Neural progenitor cell (in vitro differentiated cells): ENCODE measurements around the gene VSIG2. TPM values are rescaled to one million over a fixed set of nuclear protein-coding genes. Genes with fewer than 3 reads are reported as not detected.
A peak's percentile ranks its signal among the peaks of the same experiment; 100 is the strongest.

Experiments used
- DNase-seq: peaks from one replicate; pipeline ENCODE4 v3.0.0-alpha.2; 2016; ENCODE audit warnings: low spot score
- H2AFZ ChIP-seq: fragments of 200-600 bp; sonication (generic); replicated peaks from 2 replicates; pipeline ENCODE4 v1.6.1; 2016; ENCODE audit warnings: antibody characterized with exemption
- H3F3A ChIP-seq: fragments of 200-600 bp; sonication (generic); 2 replicates; pipeline ENCODE4 v1.6.1; 2016; ENCODE audit warnings: antibody characterized with exemption, low read depth
- H3K27ac ChIP-seq: fragments of 200-600 bp; sonication (generic); 2 replicates; pipeline ENCODE4 v1.5.1; 2016; ENCODE audit warnings: mild to moderate bottlenecking
- H3K27me3 ChIP-seq: fragments of 200-600 bp; sonication (generic); 2 replicates; pipeline ENCODE4 v1.6.1; 2016; ENCODE audit warnings: mild to moderate bottlenecking, moderate library complexity
- H3K36me3 ChIP-seq: fragments of 200-600 bp; sonication (generic); 2 replicates; pipeline ENCODE4 v1.5.1; 2016
- H3K4me1 ChIP-seq: fragments of 200-600 bp; sonication (generic); 2 replicates; pipeline ENCODE4 v1.6.1; 2016; ENCODE audit warnings: mixed run types
- H3K4me2 ChIP-seq: fragments of 200-600 bp; sonication (generic); 2 replicates; pipeline ENCODE4 v1.6.1; 2016
- H3K4me3 ChIP-seq: fragments of 200-600 bp; sonication (generic); 2 replicates; pipeline ENCODE4 v1.5.1; 2016
- H3K79me2 ChIP-seq: fragments of 200-600 bp; sonication (generic); 2 replicates; pipeline ENCODE4 v1.6.1; 2016; ENCODE audit warnings: low read depth
- H3K9ac ChIP-seq: fragments of 200-600 bp; sonication (generic); 2 replicates; pipeline ENCODE4 v1.6.1; 2016
- H3K9me3 ChIP-seq: fragments of 200-600 bp; sonication (generic); 2 replicates; pipeline ENCODE4 v1.5.1; 2016; ENCODE audit warnings: low read depth
- H4K20me1 ChIP-seq: fragments of 200-600 bp; sonication (generic); 2 replicates; pipeline ENCODE4 v1.6.1; 2016; ENCODE audit warnings: low read depth
- H3K27ac Mint-ChIP-seq: 3 replicates; pipeline ENCODE4 v1.8.0; 2021; ENCODE audit warnings: mixed read lengths
- H3K27me3 Mint-ChIP-seq: 2 replicates; pipeline ENCODE4 v1.8.0; 2022; ENCODE audit warnings: low read depth, mild to moderate bottlenecking, inconsistent platforms, moderate library complexity, mixed read lengths; ENCODE audit not compliant: insufficient read depth
- H3K36me3 Mint-ChIP-seq: 3 replicates; pipeline ENCODE4 v1.8.0; 2021; ENCODE audit warnings: mixed read lengths
- H3K4me1 Mint-ChIP-seq: 3 replicates; pipeline ENCODE4 v1.8.0; 2021; ENCODE audit warnings: mixed read lengths
- H3K4me3 Mint-ChIP-seq: 3 replicates; pipeline ENCODE4 v1.8.0; 2021; ENCODE audit warnings: mild to moderate bottlenecking, moderate library complexity, mixed read lengths
- H3K9me3 Mint-ChIP-seq: 3 replicates; pipeline ENCODE4 v1.8.0; 2020; ENCODE audit warnings: mixed read lengths
- EZH2 ChIP-seq: fragments of 200-600 bp; sonication (generic); IDR thresholded peaks from 2 replicates; pipeline ENCODE4 v1.6.1; 2017; ENCODE audit warnings: antibody characterized with exemption, mild to moderate bottlenecking, moderate library complexity
- EZH2phosphoT487 ChIP-seq: fragments of 200-600 bp; sonication (generic); IDR thresholded peaks from 2 replicates; pipeline ENCODE4 v1.6.1; 2017; ENCODE audit warnings: antibody characterized with exemption
- total RNA-seq: library from RNA; depleted of rRNA; stranded (reverse); fragments of >200 nt; gene quantifications from 2 replicates; pipeline ENCODE4 v1.2.3, GENCODE V29; 2015; ENCODE audit warnings: low replicate concordance
- TF ChIP-seq, protein P1 (sequence below): fragments of 200-600 bp; sonication (generic); IDR thresholded peaks from 2 replicates; pipeline ENCODE4 v1.5.1; 2017; ENCODE audit warnings: antibody characterized with exemption, mild to moderate bottlenecking

The VSIG2 gene, protein sequence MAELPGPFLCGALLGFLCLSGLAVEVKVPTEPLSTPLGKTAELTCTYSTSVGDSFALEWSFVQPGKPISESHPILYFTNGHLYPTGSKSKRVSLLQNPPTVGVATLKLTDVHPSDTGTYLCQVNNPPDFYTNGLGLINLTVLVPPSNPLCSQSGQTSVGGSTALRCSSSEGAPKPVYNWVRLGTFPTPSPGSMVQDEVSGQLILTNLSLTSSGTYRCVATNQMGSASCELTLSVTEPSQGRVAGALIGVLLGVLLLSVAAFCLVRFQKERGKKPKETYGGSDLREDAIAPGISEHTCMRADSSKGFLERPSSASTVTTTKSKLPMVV
- not detected in 2 replicates for total RNA-seq

DNA sequence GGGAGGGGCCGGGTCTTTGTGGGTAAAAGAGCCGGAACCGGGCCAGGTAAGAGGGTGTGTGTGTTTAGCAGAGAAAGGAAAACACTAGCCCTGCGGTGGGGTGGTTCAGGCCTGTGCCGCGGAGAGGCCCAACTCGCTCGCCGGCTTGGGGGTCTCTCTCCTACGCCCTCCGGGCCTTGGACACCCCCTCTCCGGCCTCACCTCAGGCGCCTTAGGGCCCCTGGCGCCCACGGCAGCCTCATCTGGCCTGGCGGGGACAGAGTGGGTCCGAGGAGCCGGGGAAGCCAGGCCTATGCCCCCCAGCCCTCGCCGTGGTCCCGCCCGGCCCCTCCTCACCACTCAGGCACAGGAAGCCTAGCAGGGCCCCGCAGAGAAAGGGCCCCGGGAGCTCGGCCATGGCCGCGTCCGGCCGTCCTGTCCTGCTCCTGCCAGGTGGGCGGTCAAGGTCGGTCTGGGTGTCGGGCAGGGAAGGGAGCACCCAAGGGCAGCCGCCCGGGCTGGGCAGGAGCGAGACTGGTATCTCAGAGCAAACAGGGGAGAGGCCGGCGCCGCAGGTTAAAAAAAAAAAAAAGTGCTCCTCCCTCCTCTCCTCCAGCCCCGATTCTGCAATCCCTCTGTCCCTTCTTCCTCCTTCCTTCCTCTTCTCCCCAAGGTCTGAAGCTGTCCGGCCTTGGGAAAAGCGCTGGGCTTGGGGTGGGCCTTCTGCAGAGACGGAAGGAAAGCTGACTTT, at the start of gene VSIG2:
Gene VSIG2, minus strand, starts transcription at position 515 of the 730 bp plus-strand sequence. Its CDS starts 118 bp downstream, at position 397.
- H3K4me3 ChIP-seq = no peak within 1 kb of the TSS
- H3K27me3 ChIP-seq = peaks cover 88% of the 10 kb centered on the region
- no peak within 1 kb of the TSS for H3K4me3 Mint-ChIP-seq
- peaks cover 71% of the 10 kb centered on the region for H3K27me3 Mint-ChIP-seq
- H3K79me2 ChIP-seq = no peaks in the 10 kb centered on the region
- peaks cover 11% of the 10 kb centered on the region for H3K9me3 Mint-ChIP-seq
- H3K36me3 ChIP-seq = no peaks in the 10 kb centered on the region
- no peaks in the 10 kb centered on the region for H4K20me1 ChIP-seq
- no peaks in the 10 kb centered on the region for H3K4me1 ChIP-seq
- H3K9me3 ChIP-seq = no peaks in the 10 kb centered on the region
- no peak for DNase-seq
- TF ChIP-seq, protein P1, sequence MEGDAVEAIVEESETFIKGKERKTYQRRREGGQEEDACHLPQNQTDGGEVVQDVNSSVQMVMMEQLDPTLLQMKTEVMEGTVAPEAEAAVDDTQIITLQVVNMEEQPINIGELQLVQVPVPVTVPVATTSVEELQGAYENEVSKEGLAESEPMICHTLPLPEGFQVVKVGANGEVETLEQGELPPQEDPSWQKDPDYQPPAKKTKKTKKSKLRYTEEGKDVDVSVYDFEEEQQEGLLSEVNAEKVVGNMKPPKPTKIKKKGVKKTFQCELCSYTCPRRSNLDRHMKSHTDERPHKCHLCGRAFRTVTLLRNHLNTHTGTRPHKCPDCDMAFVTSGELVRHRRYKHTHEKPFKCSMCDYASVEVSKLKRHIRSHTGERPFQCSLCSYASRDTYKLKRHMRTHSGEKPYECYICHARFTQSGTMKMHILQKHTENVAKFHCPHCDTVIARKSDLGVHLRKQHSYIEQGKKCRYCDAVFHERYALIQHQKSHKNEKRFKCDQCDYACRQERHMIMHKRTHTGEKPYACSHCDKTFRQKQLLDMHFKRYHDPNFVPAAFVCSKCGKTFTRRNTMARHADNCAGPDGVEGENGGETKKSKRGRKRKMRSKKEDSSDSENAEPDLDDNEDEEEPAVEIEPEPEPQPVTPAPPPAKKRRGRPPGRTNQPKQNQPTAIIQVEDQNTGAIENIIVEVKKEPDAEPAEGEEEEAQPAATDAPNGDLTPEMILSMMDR = no peak
- TF ChIP-seq EZH2 = peak; percentile 56
- peak; percentile 40 for TF ChIP-seq EZH2phosphoT487
- H3K9ac ChIP-seq = no peak within 1 kb of the TSS
- H3K36me3 Mint-ChIP-seq = peaks cover 12% of the 10 kb centered on the region
- no peak within 1 kb of the TSS for H3K27ac Mint-ChIP-seq
- H3K27ac ChIP-seq = no peak within 1 kb of the TSS
- no peaks in the 10 kb centered on the region for H3F3A ChIP-seq
- H3K4me1 Mint-ChIP-seq = peaks cover 21% of the 10 kb centered on the region
- no peak within 1 kb of the TSS for H3K4me2 ChIP-seq
- H2AFZ ChIP-seq = no peak within 1 kb of the TSS

DNA sequence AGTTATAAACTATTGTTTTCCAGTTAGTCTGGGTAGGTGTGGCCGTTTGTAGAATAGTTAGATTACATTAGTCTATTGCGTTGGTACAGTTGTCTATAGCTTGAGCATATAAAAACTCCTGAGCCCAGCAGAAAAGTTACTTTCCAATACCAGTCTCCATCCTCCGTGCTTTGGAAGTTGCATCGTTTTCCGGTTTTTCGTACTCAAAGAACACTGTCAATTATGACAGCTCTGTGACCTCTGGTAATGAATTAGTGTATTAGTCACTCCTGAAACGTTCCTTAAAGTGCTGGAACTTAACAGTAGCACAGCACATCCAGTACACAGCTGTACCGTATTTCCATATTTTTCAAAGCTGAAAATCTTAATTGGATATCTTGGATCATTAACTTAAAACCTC, 49.0 kb upstream of the VSIG2 start:
- Histone ChIP-seq H3K4me2 (peak overlapping the region; percentile 91), H2AFZ (peak overlapping the region; percentile 93), H3K4me1 (peaks cover 28% of the 10 kb centered on the region), H3K27ac (peak overlapping the region; percentile 97), H3K9ac (peak overlapping the region; percentile 88), H3K79me2 (peaks cover 54% of the 10 kb centered on the region), H3K27me3 (no peaks in the 10 kb centered on the region), H3F3A (peaks cover 28% of the 10 kb centered on the region), H3K9me3 (no peaks in the 10 kb centered on the region), H4K20me1 (peaks cover 32% of the 10 kb centered on the region), H3K36me3 (no peaks in the 10 kb centered on the region), H3K4me3 (peak overlapping the region; percentile 76)
- H3K4me1 Mint-ChIP-seq = peaks cover 31% of the 10 kb centered on the region
- no peaks in the 10 kb centered on the region for H3K27me3 Mint-ChIP-seq
- no peak for DNase-seq
- H3K36me3 Mint-ChIP-seq = peaks cover 11% of the 10 kb centered on the region
- TF ChIP-seq EZH2phosphoT487 (no peak), EZH2 (no peak)
- TF ChIP-seq, protein P1 = no peak
- peak overlapping the region; percentile 97 for H3K27ac Mint-ChIP-seq
- H3K9me3 Mint-ChIP-seq = no peaks in the 10 kb centered on the region
- peak overlapping the region; percentile 89 for H3K4me3 Mint-ChIP-seq

DNA sequence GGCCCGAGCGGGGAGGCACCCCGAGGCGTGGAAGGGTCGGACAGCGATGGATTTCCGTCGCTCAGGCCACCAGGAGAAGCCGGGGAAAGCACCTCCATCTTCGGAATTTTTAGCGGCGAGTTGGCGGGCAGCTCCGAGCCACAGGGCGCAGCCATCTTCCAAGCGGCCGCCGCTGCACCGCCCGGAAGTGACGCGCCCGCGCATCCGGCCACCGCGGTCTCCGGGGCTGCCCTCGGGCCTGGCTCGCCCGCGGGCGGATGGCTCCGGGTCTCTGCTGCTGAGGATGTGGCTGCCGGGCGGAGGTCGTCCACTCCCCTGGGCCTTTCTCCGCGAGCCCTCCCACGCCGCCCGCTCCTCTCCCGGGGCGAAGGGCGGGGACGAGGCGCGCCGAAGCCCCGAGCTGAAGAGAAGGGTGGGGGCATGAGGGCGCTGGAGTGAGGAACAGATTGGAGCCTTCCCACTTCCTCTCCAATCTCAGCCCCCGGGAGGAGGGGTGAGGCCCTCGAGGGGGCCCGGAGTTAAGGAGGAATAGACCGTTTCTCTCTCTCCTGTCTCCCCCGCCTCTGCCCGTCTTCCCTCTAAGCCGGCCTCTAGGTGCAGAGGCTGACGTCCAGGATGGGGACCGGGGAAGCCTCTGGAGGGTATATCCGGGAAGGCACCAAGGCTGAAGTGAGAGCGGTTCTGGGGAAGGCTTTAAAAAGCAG, 48.3 kb upstream of the VSIG2 start, which contains the start of gene MSANTD2:
Gene MSANTD2, minus strand, starts transcription at position 181 of the 704 bp plus-strand sequence. Its CDS starts 26 bp downstream, at position 155.
- peak; percentile 91 for DNase-seq
- peaks cover 31% of the 10 kb centered on the region for H3K4me1 Mint-ChIP-seq
- H3K4me3 Mint-ChIP-seq = peak within 1 kb of the TSS; percentile 92
- Histone ChIP-seq H2AFZ (peak within 1 kb of the TSS; percentile 93), H3K27me3 (no peaks in the 10 kb centered on the region), H3K9ac (peak within 1 kb of the TSS; percentile 88), H3K36me3 (no peaks in the 10 kb centered on the region), H4K20me1 (peaks cover 38% of the 10 kb centered on the region), H3K4me2 (peak within 1 kb of the TSS; percentile 91), H3K9me3 (no peaks in the 10 kb centered on the region), H3K4me1 (peaks cover 28% of the 10 kb centered on the region), H3F3A (peaks cover 28% of the 10 kb centered on the region), H3K79me2 (peaks cover 61% of the 10 kb centered on the region), H3K4me3 (peak within 1 kb of the TSS; percentile 76), H3K27ac (peak within 1 kb of the TSS; percentile 97)
- no peaks in the 10 kb centered on the region for H3K27me3 Mint-ChIP-seq
- peak within 1 kb of the TSS; percentile 97 for H3K27ac Mint-ChIP-seq
- H3K36me3 Mint-ChIP-seq = peaks cover 5% of the 10 kb centered on the region
- no peak for TF ChIP-seq EZH2phosphoT487
- peak; percentile 25 for TF ChIP-seq EZH2
- no peaks in the 10 kb centered on the region for H3K9me3 Mint-ChIP-seq
